GM19238 (cell line): Measurements from ENCODE around the gene TRIM36.

Experiments used
- DNase-seq: peaks from one replicate; pipeline ENCODE4 v3.0.0; 2011; ENCODE audit warnings: low spot score; ENCODE audit not compliant: insufficient read length

The TRIM36 gene

GRCh38 chr5:115169487-115170133 lies at the start of gene TRIM36:
TRIM36 (minus strand) TSS chr5:115169908; CDS start chr5:115169634, 274 bp downstream.
- peak; percentile 66 for DNase-seq

GRCh38 chr5:115214541-115214940 lies 44.8 kb upstream of the TRIM36 start:
- no peak for DNase-seq

GRCh38 chr5:115209279-115209678 lies 39.6 kb upstream of the TRIM36 start:
- peak; percentile 37 for DNase-seq

GRCh38 chr5:115202952-115203351 lies 33.2 kb upstream of the TRIM36 start:
- no peak for DNase-seq

- no peak for DNase-seq
Observed at GRCh38 chr5:115196161-115196560, 26.5 kb upstream of the TRIM36 start.

GRCh38 chr5:115194676-115195075 lies 25.0 kb upstream of the TRIM36 start:
- no peak for DNase-seq

GRCh38 chr5:115193295-115193694 lies 23.6 kb upstream of the TRIM36 start:
- no peak for DNase-seq

GRCh38 chr5:115192098-115192497 lies 22.4 kb upstream of the TRIM36 start:
- no peak for DNase-seq

GRCh38 chr5:115191474-115192031 lies 21.8 kb upstream of the TRIM36 start:
- DNase-seq: no peak

GRCh38 chr5:115190388-115190787 lies 20.7 kb upstream of the TRIM36 start:
- no peak for DNase-seq

- DNase-seq: no peak
Observed at GRCh38 chr5:115189866-115190265, 20.2 kb upstream of the TRIM36 start.

- DNase-seq: no peak
Observed at GRCh38 chr5:115186794-115187193, 17.1 kb upstream of the TRIM36 start.

- DNase-seq: no peak
Observed at GRCh38 chr5:115184770-115185169, 15.1 kb upstream of the TRIM36 start.

- DNase-seq: no peak
Observed at GRCh38 chr5:115181757-115182156, 12.0 kb upstream of the TRIM36 start.

GRCh38 chr5:115180165-115180709 lies 10.5 kb upstream of the TRIM36 start:
- peak; percentile 23 for DNase-seq

GRCh38 chr5:115179394-115180164 lies 9.9 kb upstream of the TRIM36 start:
- DNase-seq: no peak

- DNase-seq: no peak
Observed at GRCh38 chr5:115179030-115179393, 9.3 kb upstream of the TRIM36 start.

- no peak for DNase-seq
Observed at GRCh38 chr5:115170929-115171510, 1.3 kb upstream of the TRIM36 start.

GRCh38 chr5:115170134-115170928 lies 623 bp upstream of the TRIM36 start:
- DNase-seq: no peak

GRCh38 chr5:115168829-115169486 lies 750 bp downstream of the TRIM36 start:
- DNase-seq: no peak
